HG03066 (cell line): Measurements from ENCODE around the gene U2SURP.
A peak's percentile ranks its signal among the peaks of the same experiment; 100 is the strongest.
"Not testable (repeated sequence)": the region's sequence is repeated elsewhere in the genome, so short reads cannot be mapped to it uniquely, and the experiment has no call there.

ENCODE experiments used
- ATAC-seq: cut with Tn5 transposase; IDR thresholded peaks from one replicate; pipeline ENCODE4 v1.9.1; 2021; ENCODE audit warnings: low read depth; ENCODE audit not compliant: unreplicated experiment

U2SURP gene

DNA sequence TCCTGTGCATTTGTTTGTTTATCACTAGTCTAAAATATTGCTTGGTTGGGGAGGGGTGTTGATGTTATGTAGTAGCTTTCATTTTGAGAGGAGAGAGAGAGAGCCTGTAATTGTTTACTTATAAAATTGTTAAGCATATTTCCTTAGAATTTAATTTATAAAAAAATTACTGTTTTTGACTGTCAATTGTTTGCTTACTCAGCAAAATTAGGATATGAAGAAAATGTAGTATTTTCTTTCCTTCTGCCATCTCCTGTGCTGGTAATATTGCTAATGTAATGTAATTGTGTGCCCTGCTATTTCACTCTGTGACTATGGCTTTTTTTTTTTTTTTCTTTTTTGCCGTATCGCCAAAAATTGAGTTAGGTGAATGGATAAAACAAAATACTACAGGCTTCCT lies 3.5 kb downstream of the U2SURP start:
- ATAC-seq: no peak

DNA sequence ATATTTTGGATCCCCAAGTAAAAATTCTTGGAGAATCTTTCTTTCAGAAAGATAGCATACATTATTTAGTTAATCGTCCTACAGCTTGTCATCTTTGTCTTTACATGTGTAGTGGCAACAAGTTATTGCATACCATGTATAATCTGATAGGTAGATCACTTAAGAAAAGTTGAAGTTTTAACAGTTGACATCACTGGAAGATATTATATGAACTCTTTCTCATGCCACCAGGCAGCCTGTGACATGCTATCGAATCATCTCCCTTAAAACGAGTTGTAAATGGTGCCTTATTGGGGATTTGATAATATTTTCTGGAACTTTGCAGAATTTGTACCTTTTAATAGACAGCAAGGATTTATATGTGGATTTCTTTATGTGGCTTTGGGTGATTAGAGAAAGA lies 8.7 kb downstream of the U2SURP start:
- no peak for ATAC-seq

DNA sequence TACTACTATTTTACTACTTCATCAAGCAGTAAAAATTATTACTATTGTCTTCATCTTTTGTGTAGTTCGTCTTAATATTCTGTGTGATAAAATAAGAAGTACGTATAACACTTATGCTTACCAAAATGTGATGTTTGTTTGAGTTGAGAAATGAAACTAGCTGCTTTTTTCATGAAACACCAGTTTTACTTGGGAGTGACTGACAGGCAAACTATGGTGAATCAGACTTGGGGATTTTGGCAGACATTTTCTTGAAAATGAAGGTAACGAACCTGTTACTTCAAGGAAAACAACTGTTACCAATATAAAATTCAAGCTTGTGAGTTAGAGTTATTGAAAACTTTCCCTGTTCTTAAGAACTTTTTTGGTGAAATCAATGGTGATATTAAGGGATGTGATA lies 10.3 kb downstream of the U2SURP start:
- ATAC-seq: no peak

DNA sequence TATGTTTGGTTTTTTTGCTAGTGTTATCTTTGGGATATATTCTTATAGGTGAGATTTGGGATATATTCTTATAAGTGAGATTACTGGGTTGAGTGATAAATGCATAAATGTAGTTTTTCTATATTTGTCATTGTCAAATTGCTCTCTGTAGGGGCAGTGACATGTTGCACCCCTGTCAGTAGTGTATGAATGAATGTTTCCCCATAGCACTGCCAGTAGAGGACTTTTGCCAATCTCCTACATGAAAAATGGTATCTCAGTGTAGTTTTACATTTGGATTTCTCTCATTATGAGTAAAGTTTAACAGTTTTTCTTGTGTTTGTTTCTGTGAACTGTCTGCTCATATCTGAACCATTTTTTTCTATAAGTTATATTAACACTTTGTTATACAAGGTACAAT lies 13.6 kb downstream of the U2SURP start:
- ATAC-seq: no peak

DNA sequence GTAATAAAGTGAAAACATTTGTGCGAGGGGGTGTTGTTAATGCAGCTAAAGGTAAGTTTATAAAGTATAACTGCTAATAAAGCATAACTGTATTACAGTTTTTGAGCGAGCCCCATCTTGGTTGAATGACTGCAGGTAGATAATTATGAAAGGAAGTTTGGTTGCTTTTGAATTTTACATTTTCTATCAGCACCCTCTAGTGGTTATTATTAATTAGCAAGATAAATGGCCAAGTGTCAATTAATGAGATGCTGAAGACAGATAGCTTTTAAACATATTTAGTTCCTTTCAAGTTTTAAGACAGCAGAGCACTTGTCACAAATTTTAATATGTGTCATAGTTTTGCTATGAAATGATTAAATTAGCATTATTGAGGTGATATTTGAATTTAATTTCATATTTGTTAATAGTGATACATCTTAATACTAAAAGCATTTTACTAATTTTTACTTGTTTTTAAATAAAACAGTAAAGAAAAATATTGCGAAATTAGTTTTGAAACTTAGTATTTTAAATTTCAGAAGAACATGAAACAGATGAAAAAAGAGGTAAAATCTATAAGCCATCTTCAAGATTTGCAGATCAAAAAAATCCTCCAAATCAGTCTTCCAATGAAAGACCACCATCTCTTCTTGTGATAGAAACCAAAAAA lies 15.1 kb downstream of the U2SURP start:
- ATAC-seq: no peak

DNA sequence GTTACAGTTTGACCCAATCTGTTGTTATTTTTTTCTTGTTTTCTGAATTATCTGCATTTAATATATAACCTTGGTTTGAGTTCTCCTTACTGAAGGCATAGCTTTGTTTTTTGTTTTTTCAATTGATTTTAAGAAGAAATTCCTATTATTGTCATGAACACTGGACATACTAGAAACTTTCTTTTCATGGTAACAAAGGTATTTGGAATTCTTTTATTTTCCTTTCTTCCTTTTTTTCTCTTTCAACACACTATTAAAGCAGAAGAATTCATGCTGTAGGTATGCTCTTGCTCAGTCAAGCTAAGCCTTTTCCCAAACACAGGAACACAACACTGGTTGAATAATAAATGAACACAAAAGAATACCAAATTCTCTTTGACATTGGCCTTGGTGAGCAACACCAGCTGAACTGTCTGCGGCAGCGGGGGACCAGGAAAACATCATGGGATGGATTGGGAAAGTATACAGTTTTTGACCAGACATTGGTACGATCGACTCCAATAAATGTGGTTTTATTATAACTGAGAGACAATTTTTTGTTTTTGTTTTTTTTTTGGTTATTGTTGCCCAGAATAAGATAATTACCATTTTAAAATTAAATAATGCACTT lies 23.1 kb downstream of the U2SURP start:
- no peak for ATAC-seq

DNA sequence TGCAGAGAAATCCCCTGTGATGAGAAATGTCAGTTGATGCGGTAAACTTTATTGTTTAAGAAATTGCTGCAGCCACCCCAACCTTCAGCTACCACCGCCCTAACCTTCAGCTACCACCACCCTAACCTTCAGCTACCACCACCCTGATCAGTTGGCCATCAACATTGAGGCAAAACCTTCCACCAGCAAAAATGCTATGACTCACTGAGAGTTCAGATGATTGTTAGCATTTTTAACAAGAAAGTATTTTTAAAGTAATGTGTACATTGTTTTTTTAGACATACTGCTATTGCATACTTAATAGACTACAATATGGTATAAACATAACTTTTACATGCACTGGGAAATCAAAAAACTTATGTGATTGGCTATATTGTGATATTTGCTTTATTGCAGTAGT lies 30.0 kb downstream of the U2SURP start:
- no peak for ATAC-seq

DNA sequence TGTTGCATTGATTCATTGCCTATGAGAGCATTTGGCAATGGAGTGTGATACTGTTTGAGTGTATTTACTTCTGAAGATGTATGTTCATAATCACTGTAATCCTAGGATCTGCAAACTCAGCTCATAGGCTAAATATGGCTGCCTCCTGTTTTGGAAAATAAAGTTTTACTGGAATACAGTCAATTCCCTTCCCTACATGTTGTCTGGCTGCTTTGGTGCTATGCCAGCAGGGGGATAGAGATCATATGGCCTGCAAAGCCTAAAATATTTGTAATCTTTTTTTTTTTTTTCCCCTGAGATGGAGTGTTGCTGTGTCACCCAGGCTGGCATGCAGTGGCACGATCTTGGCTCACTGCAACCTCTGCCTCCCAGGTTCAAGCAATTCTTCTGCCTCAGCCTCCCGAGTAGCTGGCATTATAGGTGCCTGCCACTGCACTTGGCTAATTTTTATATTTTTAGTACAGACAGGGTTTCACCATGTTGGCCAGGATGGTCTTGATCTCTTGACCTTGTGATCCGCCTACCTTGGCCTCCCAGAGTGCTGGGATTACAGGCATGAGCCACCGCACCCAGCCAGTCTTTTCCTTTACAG lies 30.5 kb downstream of the U2SURP start:
- ATAC-seq: not testable (repeated sequence)

DNA sequence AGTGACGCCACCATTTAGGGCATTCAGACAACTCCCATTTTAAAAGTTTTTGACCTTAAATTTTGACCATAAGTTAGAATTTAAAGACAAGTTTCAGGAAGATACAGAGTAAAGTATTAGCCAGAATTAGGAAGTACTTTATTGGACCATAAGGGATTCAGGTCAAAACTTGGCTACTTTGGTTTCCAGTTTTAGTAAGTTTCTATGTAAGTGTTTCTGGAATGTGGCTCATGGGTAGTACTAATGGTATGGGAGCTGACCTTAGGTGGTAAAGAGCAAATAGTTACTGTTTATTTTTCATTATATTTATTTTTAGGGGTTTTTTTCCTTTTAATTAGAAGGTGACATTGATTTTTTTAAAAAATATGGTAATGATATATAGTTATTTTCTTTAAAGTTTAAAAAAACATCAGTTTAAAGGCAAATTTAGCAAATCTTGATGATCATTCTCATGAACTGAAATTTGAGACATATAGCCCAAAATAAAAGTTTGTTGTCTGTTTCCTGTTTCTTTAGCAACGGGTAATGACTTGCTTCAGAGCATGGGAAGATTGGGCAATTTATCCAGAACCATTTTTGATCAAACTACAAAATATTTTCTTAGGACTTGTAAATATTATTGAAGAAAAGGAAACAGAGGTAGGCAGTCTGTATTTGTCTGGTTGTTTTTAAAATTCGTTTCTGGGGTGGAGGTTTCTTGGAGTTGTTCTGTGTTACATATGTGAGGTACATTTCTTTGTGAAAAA lies 34.3 kb downstream of the U2SURP start:
- no peak for ATAC-seq

DNA sequence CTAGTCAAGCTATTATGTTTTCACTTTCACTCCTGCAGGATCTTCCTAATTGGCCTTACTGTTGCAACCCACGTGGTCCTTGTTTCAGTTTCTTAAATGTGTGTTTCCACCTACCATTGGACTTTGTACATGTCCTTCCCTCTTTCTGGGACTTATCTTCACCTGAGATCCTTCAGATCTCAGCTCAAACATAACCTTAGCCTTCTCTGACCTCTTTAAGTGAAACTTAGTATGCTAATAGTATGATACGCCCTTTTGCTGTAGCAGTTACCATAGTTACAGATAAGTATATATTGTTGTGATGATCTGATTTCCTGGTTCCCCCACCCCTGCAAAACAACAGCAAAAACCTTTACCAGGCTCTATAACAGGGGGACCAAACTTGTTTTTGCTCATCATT lies 35.2 kb downstream of the U2SURP start:
- no peak for ATAC-seq

DNA sequence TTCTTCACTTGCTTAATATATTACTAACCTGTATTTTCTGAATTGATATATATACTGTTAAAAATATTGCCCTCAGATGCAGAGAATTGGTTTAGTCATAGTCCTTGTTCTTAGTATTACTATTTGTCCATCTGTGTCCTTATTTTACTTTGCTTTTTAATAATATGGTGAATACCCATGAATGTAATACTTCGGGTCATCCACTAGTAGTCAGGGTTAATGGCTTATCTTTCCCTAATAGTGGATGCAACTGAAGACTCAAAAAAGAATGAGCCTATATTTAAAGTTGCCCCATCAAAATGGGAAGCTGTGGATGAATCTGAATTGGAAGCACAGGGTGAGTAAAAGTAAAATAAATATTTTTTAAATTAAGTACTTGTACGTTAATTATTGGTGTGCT lies 36.5 kb downstream of the U2SURP start:
- no peak for ATAC-seq

DNA sequence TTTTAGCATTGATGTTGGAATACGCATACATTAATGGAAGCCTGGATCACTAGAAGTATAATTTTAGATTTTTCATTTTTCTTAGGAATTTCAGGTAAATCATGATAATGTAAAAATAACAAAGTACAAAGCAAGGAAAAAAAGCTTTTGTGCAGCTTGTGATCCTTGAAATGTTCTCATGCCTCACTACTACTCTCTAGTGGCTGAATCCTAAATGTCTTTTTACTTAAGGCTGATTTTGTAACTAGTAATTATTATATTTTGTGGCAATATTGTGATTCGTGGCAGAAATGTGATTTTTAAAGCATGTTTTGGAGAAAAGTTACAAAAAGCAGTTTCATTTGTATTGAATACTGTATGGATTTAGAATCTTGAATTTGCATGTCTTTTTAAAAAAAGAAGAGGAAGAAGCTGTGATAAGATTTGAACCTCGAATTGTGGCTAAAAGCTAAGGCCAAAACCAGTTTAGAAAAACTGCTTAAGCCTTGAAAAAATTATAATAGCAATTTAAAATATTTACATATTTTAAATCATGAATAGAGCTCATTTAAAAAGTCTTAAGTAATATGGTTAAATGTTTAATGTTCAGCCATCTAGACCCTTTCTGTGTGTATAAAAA lies 39.0 kb downstream of the U2SURP start:
- ATAC-seq: no peak

DNA sequence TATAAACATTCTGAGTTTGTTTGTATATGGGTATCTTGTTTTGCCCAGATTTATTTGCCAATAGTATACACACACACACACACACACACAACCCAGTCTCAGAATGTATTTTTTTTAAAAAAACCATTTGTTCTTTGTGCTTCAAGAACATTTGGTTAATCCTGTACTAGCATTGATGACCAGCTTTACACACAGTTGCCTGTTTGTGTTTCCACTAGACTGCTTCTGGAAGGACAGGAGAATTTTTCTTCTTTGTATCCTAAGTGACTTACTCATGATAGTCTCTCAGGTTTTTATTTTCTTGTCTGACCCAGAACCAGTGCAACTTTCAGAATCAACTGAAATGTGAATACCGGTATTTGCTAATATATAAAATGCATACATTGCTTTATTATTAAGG lies 40.5 kb downstream of the U2SURP start:
- ATAC-seq: no peak

DNA sequence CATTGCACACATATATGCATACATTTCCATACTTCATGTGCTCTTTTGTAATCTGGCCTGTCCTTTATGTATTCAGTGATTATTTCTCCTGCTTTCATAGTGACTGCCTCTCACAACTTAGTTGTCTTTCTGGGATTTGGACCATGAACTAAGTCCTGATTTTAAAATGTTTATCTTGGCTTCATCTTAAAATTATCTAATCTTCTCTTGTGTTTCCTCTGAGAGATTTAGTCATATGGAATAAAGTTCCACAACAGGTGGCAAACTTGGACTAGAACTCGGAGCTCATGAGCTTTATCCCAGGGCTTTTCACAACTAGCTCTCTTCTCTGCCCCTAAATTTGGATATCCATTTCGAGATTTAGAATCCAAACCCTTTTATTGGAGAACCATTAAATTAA lies 44.3 kb downstream of the U2SURP start:
- no peak for ATAC-seq

DNA sequence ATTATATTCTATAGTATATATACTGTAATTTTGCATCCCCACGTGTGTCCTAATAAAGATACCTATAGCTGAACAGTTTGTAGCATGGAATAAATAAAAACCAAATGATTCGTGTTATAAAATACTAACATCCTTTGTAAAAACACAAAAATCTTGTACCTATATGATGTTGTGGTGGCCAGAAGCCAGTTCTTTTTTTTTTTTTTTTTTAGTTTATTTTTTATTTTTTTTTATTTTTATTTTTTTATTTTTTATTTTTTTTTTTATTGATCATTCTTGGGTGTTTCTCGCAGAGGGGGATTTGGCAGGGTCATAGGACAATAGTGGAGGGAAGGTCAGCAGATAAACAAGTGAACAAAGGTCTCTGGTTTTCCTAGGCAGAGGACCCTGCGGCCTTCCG lies 44.7 kb downstream of the U2SURP start:
- ATAC-seq: not testable (repeated sequence)

DNA sequence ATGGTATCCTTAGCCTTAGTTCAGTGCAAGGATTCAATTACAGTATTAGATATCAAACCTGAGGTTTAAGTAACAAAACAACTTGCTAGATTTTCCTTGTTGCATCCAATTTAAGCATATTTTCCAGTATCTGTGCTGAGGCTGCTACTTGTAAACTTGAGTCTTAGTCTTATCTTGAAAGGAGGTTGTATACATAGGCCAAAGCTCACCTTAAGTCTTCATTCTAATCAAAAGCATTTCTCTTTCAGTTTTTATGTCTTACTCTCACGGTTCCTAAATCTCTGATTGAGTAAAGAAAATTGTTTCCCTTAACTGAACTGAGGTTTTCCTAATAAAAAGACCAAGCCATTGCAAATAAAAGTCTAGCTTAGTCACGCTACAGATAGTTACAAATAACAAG lies 52.6 kb downstream of the U2SURP start:
- no peak for ATAC-seq

DNA sequence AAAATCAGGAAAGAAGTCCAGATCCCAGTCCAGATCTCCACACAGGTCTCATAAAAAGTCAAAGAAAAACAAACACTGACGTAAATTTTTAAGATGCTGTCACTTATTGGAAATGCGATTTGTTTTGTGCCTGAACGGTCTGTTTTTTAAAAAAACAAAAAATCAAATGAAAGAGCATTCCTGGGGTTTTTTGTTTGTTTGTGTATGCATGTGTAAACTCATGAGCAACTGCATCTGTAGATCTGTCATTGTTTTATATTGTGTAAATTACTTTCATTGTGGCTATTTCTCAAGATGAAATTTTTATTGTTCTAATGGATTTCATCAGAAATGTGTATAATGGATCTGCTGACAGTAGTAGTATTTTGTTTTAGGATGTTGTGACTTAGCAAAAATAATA lies 55.0 kb downstream of the U2SURP start:
- ATAC-seq: no peak

DNA sequence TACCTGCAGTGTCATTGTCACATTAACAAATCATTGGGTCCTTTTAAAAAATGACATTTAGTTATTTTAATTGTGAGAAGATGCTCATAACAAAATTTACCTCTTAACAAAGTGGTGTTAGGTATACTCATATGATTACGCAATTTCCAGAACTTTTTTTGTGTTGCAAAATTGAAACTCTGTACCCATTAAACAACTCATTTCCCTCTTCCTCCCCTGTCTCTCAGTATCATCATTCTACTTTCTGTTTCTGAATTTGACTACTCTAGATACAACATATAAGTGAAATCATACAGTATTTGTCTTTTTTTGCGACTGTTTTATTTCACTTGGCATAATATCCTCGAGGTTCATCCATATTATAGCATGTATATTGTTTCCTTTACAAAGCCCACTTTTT lies 59.5 kb downstream of the U2SURP start:
- peak; percentile 98 for ATAC-seq

DNA sequence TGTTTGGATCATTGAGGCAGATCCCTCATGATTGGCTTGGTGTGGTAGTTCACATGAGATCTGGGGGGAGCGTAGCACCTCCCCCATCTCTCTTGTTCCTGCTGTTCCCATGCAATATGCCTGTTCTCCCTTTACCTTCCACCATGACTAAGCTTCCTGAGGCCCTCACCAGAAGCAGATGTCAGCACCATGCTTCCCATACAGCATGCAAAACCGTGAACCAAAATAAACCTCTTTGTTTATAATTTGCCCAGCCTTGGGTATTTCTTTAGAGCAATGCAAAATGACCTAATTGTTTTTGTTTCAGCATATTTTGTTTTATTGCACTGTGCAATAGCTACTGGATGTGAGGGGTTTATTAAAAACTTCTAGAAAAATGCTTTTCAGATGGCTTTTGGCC lies 61.6 kb downstream of the U2SURP start:
- no peak for ATAC-seq

DNA sequence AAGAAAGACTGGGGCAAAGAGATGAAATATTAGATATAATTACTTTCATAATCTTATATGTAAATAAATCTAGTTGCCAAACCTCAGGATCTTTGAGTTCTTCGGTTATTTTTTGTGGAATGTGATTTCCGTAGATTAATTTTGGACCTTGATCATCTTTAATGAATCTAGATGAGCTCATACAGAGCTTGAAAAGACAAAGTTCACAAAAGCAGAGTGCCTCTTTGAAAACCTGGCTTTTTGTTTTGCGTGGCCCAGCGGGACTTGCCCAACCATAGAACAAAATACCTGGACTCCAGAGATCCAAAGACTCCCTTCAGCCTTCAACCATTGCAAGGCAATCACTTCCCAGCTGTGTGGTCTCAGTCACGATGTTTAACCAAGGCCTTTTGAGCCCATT lies 63.4 kb downstream of the U2SURP start:
- no peak for ATAC-seq

DNA sequence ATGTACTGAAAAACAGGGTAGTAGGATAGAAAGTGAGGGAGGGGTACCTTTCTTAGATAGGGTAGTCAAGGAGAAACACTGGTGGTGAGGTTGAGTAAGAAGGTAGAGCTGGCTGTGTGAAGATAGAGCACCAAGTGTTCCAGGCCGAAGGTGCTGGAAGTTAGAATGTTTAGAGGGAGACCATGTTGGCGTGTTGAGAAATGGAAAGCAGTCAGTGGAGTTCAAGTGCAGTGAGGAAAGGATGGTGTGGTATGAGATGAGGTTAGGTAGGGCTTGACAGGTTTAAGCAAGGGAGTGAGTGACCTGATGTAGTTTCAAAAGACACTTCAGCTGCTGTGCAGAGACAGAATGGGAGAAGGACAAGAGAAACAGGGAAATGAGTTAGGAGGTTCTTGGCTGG lies 64.0 kb downstream of the U2SURP start:
- ATAC-seq: no peak
